HepG2 (cell line): ENCODE measurements around the gene RBBP9. TPM values are rescaled to one million over a fixed set of nuclear protein-coding genes. Genes with fewer than 3 reads are reported as not detected.

ENCODE experiments used
- CENPT ChIP-seq: sonication (generic); formaldehyde crosslinking; IDR thresholded peaks from 2 replicates; pipeline ENCODE4 v1.8.0; 2022; ENCODE audit warnings: low read depth, mild to moderate bottlenecking, moderate library complexity, missing genetic modification reagents
- CENPX ChIP-seq: sonication (generic); formaldehyde crosslinking; IDR thresholded peaks from 2 replicates; pipeline ENCODE4 v1.9.0; 2021; ENCODE audit warnings: mild to moderate bottlenecking, missing genetic modification reagents, moderate library complexity
- CREB1 ChIP-seq, 2 experiments: fragments of 450-650 bp in 1 of 2; IDR thresholded peaks; 2 replicates each; pipeline ENCODE4 v1.6.1; 2016 to 2017; ENCODE audit warnings: control low read depth in 1 of 2, mild to moderate bottlenecking in 1 of 2, missing compliant biosample characterization in 1 of 2, missing genetic modification characterization in 1 of 2
- FOXK2 ChIP-seq: fragments of 450-650 bp; IDR thresholded peaks from 2 replicates; pipeline ENCODE4 v1.6.1; 2016
- HDAC1 ChIP-seq: sonication (generic); formaldehyde crosslinking; IDR thresholded peaks from 2 replicates; pipeline ENCODE4 v1.5.1; 2020; ENCODE audit warnings: mild to moderate bottlenecking, missing genetic modification reagents
- MTERF4 ChIP-seq: sonication (generic); formaldehyde crosslinking; IDR thresholded peaks from 2 replicates; pipeline ENCODE4 v1.8.0; 2023; ENCODE audit warnings: mild to moderate bottlenecking, missing genetic modification reagents
- NFE2 ChIP-seq: sonication (generic); formaldehyde crosslinking; IDR thresholded peaks from 2 replicates; pipeline ENCODE4 v1.4.0; 2020; ENCODE audit warnings: missing genetic modification reagents
- PCBP2 ChIP-seq: fragments of 200-400 bp; formaldehyde crosslinking; optimal IDR thresholded peaks from 2 replicates; pipeline ENCODE3; 2018; ENCODE audit warnings: low read length, low read depth; ENCODE audit not compliant: poor library complexity, severe bottlenecking
- PHF20 ChIP-seq: sonication (generic); formaldehyde crosslinking; IDR thresholded peaks from 2 replicates; pipeline ENCODE4 v1.5.0; 2020; ENCODE audit warnings: mild to moderate bottlenecking, missing genetic modification reagents
- REXO4 ChIP-seq: sonication (generic); formaldehyde crosslinking; IDR thresholded peaks from 2 replicates; pipeline ENCODE4 v1.8.0; 2022; ENCODE audit warnings: missing genetic modification reagents, mild to moderate bottlenecking, borderline replicate concordance
- SKIL ChIP-seq: sonication (generic); formaldehyde crosslinking; IDR thresholded peaks from 2 replicates; pipeline ENCODE4 v1.8.0; 2022; ENCODE audit warnings: missing genetic modification reagents, mild to moderate bottlenecking, moderate library complexity, borderline replicate concordance
- TAF1 ChIP-seq: sonication (generic); formaldehyde crosslinking; IDR thresholded peaks from 2 replicates; pipeline ENCODE4 v1.4.0; 2020; ENCODE audit warnings: missing genetic modification reagents
- TFE3 ChIP-seq: IDR thresholded peaks from 2 replicates; pipeline ENCODE4 v1.6.1; 2016
- TIGD3 ChIP-seq: sonication (generic); formaldehyde crosslinking; IDR thresholded peaks from 2 replicates; pipeline ENCODE4 v1.5.1; 2020; ENCODE audit warnings: mild to moderate bottlenecking, missing genetic modification reagents, borderline replicate concordance
- ZNF33A ChIP-seq: sonication (generic); formaldehyde crosslinking; IDR thresholded peaks from 2 replicates; pipeline ENCODE4 v1.5.1; 2020; ENCODE audit warnings: missing genetic modification reagents, mild to moderate bottlenecking, moderate library complexity, borderline replicate concordance
- ZNF383 ChIP-seq: sonication (generic); formaldehyde crosslinking; IDR thresholded peaks from 2 replicates; pipeline ENCODE4 v1.4.0; 2020; ENCODE audit warnings: missing genetic modification reagents, mild to moderate bottlenecking, borderline replicate concordance
- ZNF549 ChIP-seq: sonication (generic); formaldehyde crosslinking; IDR thresholded peaks from 2 replicates; pipeline ENCODE4 v1.5.0; 2020; ENCODE audit warnings: missing genetic modification reagents
- ZNF766 ChIP-seq: sonication (generic); formaldehyde crosslinking; IDR thresholded peaks from 2 replicates; pipeline ENCODE4 v1.5.0; 2020; ENCODE audit warnings: missing genetic modification reagents, borderline replicate concordance
- polyA plus RNA-seq, 8 experiments: library from polyadenylated mRNA; depleted of rRNA in 3 of 8; stranded (reverse) in 7 of 8; unstranded in 1 of 8; fragments of >200 nt; fragmentation: Illumina TruSeq in 4 of 8; extraction: Trizol in 4 of 8; gene quantifications; 2 replicates each; pipeline versions ENCODE4 v1.2.1 to v1.2.3, GENCODE V29; 2011 to 2016; ENCODE audit warnings: low read depth in 4 of 8, missing spikeins in 1 of 8, mixed read lengths in 1 of 8; ENCODE audit not compliant: insufficient read depth in 1 of 8
- total RNA-seq, 5 experiments: library from RNA; depleted of rRNA; stranded (reverse); fragments of >200 nt; fragmentation: Illumina TruSeq; extraction: Trizol; gene quantifications; 2 replicates each; pipeline ENCODE4 v1.2.3, GENCODE V29; 2016; ENCODE audit warnings: low read depth in 1 of 5
- TF ChIP-seq, protein P1 (sequence below): sonication (generic); formaldehyde crosslinking; IDR thresholded peaks from 2 replicates; pipeline ENCODE4 v1.8.0; 2022; ENCODE audit warnings: missing genetic modification reagents, mild to moderate bottlenecking, borderline replicate concordance

The RBBP9 gene
- total and polyA plus RNA-seq, 2 of the 13 experiments (the other 11 are each of a cell fraction or from before 2014, with no cell fraction given) = 28.0 to 56.3 TPM

- TF ChIP-seq REXO4 (no peak), TIGD3 (peak; percentile 89), TAF1 (CRISPR knock-in tag) (peak; percentile 93), ZNF549 (CRISPR knock-in tag) (no peak), PCBP2 (no peak), SKIL (CRISPR knock-in tag) (0 out of 2 replicates have a peak, but pooled peaks have one; percentile 45), PHF20 (peak; percentile 93), MTERF4 (CRISPR knock-in tag) (no peak), CENPT (CRISPR knock-in tag) (peak; percentile 70), FOXK2 (0 out of 2 replicates have a peak, but pooled peaks have one; percentile 4), ZNF766 (CRISPR knock-in tag) (no peak; the same call in 1 of the 2 replicates), TFE3 (CRISPR knock-in tag) (peak; percentile 77; the same call in 1 of the 2 replicates), CREB1 (IDR thresholded peaks at IDR 0.05) (peak; percentile 97), CREB1 (CRISPR knock-in tag; IDR thresholded peaks at IDR 0.05) (peak; percentile 99), HDAC1 (CRISPR knock-in tag) (peak; percentile 95), CENPX (CRISPR knock-in tag) (no peak), ZNF383 (peak; percentile 86), NFE2 (CRISPR knock-in tag) (no peak), ZNF33A (no peak; the same call in 1 of the 2 replicates)
- TF ChIP-seq, protein P1, sequence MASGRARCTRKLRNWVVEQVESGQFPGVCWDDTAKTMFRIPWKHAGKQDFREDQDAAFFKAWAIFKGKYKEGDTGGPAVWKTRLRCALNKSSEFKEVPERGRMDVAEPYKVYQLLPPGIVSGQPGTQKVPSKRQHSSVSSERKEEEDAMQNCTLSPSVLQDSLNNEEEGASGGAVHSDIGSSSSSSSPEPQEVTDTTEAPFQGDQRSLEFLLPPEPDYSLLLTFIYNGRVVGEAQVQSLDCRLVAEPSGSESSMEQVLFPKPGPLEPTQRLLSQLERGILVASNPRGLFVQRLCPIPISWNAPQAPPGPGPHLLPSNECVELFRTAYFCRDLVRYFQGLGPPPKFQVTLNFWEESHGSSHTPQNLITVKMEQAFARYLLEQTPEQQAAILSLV (CRISPR knock-in tag) = peak; percentile 91
Measured at GRCh38 chr20:18507218-18508191, 10.5 kb upstream of the RBBP9 start, which contains the start of gene SEC23B (continued).
